PFSK-1 (cell line): ENCODE measurements around the gene SMTNL1.

Experiments used
- FOXP2 ChIP-seq: optimal IDR thresholded peaks from 2 replicates; pipeline ENCODE3; 2011; ENCODE audit warnings: borderline replicate concordance, control low read depth, inconsistent platforms; ENCODE audit not compliant: insufficient read depth; ENCODE audit errors: extremely low read length, extremely low read depth
- POLR2AphosphoS5 ChIP-seq: IDR thresholded peaks from 2 replicates; pipeline ENCODE4 v1.6.1; 2012; ENCODE audit warnings: low read depth, mild to moderate bottlenecking, control low read depth, low read length, moderate library complexity
- SIN3A ChIP-seq: IDR thresholded peaks from 2 replicates; pipeline ENCODE4 v1.6.1; 2012; ENCODE audit warnings: mild to moderate bottlenecking, low read length, moderate library complexity, borderline replicate concordance; ENCODE audit not compliant: insufficient read depth
- TAF1 ChIP-seq: IDR thresholded peaks from 2 replicates; pipeline ENCODE4 v1.6.1; 2012; ENCODE audit warnings: low read length, control low read depth, borderline replicate concordance; ENCODE audit not compliant: insufficient read depth
- TF ChIP-seq, protein P1 (sequence below), 2 experiments: IDR thresholded peaks; 2 replicates each; pipeline versions ENCODE4 v1.6.1 to v1.8.0; 2011 to 2012; ENCODE audit warnings: low read depth in 2 of 2, low read length in 2 of 2, control low read depth in 1 of 2, inconsistent platforms in 1 of 2, mild to moderate bottlenecking in 1 of 2, moderate library complexity in 1 of 2; ENCODE audit not compliant: insufficient read depth in 1 of 2

Gene SMTNL1

DNA sequence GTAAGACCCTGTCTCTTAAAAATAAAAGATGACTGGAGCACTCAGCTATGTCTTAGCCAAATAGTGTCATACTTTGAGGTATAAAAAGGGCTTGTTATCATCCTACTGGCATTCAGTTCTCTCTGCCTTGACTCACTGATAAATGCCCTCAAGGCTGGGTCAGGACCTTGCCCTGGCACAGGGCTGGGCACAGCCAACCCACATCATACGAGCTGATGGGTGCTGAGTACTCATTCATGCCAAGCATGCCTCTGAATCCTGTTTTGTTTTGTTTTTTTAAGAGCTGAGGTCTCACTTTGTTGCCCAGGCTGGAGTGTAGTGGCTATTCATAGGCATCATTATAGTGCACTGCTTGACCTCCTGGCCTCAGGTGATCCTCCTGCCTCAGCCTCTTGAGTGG, 1.9 kb downstream of the SMTNL1 start:
- TF ChIP-seq, protein P1, sequence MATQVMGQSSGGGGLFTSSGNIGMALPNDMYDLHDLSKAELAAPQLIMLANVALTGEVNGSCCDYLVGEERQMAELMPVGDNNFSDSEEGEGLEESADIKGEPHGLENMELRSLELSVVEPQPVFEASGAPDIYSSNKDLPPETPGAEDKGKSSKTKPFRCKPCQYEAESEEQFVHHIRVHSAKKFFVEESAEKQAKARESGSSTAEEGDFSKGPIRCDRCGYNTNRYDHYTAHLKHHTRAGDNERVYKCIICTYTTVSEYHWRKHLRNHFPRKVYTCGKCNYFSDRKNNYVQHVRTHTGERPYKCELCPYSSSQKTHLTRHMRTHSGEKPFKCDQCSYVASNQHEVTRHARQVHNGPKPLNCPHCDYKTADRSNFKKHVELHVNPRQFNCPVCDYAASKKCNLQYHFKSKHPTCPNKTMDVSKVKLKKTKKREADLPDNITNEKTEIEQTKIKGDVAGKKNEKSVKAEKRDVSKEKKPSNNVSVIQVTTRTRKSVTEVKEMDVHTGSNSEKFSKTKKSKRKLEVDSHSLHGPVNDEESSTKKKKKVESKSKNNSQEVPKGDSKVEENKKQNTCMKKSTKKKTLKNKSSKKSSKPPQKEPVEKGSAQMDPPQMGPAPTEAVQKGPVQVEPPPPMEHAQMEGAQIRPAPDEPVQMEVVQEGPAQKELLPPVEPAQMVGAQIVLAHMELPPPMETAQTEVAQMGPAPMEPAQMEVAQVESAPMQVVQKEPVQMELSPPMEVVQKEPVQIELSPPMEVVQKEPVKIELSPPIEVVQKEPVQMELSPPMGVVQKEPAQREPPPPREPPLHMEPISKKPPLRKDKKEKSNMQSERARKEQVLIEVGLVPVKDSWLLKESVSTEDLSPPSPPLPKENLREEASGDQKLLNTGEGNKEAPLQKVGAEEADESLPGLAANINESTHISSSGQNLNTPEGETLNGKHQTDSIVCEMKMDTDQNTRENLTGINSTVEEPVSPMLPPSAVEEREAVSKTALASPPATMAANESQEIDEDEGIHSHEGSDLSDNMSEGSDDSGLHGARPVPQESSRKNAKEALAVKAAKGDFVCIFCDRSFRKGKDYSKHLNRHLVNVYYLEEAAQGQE (IDR thresholded peaks at IDR 0.05; ENCODE audit: insufficient read depth in 1 of 2, low read depth in 2 of 2, low read length in 2 of 2), result no peak
- TF ChIP-seq SIN3A (no peak), TAF1 (no peak), FOXP2 (no peak), POLR2AphosphoS5 (no peak)

GRCh38 chr11:57541169-57541568, 3.8 kb downstream of the SMTNL1 start:
- TF ChIP-seq SIN3A, result no peak
- no peak for TF ChIP-seq FOXP2
- TF ChIP-seq TAF1, result no peak
- TF ChIP-seq, protein P1 (IDR thresholded peaks at IDR 0.05; ENCODE audit: insufficient read depth in 1 of 2, low read depth in 2 of 2, low read length in 2 of 2), result no peak
- no peak for TF ChIP-seq POLR2AphosphoS5

GRCh38 chr11:57542582-57542981, 5.2 kb downstream of the SMTNL1 start:
- TF ChIP-seq, protein P1 (IDR thresholded peaks at IDR 0.05; ENCODE audit: insufficient read depth in 1 of 2, low read depth in 2 of 2, low read length in 2 of 2), result no peak
- TF ChIP-seq SIN3A, result no peak
- no peak for TF ChIP-seq FOXP2
- TF ChIP-seq POLR2AphosphoS5, result no peak
- TF ChIP-seq TAF1, result no peak

DNA sequence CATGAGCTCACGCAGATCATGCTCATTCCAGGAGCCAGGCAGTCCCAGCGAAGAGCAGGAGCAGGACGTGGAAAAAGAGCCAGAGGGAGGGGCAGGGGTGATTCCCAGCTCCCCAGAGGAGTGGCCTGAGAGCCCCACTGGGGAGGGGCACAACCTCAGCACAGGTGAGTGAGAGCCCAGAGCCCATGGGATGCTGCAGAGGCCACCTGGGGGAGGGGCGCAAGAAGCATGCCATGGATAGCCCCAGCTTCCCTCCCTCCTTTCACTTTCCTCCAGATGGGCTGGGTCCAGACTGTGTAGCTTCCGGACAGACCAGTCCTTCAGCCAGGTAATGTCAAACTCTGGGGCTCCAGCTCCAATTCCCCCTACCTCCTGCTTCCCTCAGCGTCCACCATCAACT, 6.2 kb downstream of the SMTNL1 start:
- TF ChIP-seq POLR2AphosphoS5, result no peak
- no peak for TF ChIP-seq TAF1
- no peak for TF ChIP-seq FOXP2
- TF ChIP-seq, protein P1 (IDR thresholded peaks at IDR 0.05; ENCODE audit: insufficient read depth in 1 of 2, low read depth in 2 of 2, low read length in 2 of 2), result no peak
- TF ChIP-seq SIN3A, result no peak

DNA sequence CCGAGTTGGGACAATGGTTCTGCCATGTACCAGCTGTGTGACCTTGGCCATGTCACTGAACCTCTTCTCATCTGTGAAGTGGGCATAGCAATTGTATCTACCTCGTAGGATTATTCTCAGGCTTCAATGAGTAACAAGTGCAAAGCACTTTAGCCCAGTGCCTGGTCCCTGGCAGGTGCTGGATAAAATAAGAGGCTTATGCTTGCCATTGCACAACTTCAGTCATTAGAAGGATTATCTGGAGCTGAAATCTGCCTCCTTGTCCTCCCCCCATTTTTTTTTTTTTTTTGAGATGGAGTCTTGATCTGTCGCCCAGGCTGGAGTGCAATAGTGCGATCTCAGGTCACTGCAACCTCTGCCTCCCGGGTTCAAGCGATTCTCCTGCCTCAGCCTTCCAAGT, 7.2 kb downstream of the SMTNL1 start:
- no peak for TF ChIP-seq FOXP2
- TF ChIP-seq, protein P1 (IDR thresholded peaks at IDR 0.05; ENCODE audit: insufficient read depth in 1 of 2, low read depth in 2 of 2, low read length in 2 of 2), result no peak
- TF ChIP-seq SIN3A, result no peak
- no peak for TF ChIP-seq POLR2AphosphoS5
- TF ChIP-seq TAF1, result no peak
